Vagina (tissue), 2 donors: Measurements from ENCODE around the gene DCDC2B.

Experiments
- CTCF ChIP-seq, 3 experiments: fragments of 450-650 bp in 2 of 3; fragments of 200-600 bp in 1 of 3; sonication (generic) in 1 of 3; IDR thresholded peaks; one replicate each; pipeline ENCODE4 v1.5.1; 2017 to 2019; ENCODE audit warnings: antibody characterized with exemption in 3 of 3, mild to moderate bottlenecking in 2 of 3, moderate library complexity in 2 of 3
- POLR2A ChIP-seq, 2 donors: fragments of 450-650 bp; IDR thresholded peaks; one replicate each; pipeline ENCODE4 v1.6.1; 2017; ENCODE audit warnings: antibody characterized with exemption in 2 of 2, mild to moderate bottlenecking in 2 of 2, moderate library complexity in 2 of 2

DNA sequence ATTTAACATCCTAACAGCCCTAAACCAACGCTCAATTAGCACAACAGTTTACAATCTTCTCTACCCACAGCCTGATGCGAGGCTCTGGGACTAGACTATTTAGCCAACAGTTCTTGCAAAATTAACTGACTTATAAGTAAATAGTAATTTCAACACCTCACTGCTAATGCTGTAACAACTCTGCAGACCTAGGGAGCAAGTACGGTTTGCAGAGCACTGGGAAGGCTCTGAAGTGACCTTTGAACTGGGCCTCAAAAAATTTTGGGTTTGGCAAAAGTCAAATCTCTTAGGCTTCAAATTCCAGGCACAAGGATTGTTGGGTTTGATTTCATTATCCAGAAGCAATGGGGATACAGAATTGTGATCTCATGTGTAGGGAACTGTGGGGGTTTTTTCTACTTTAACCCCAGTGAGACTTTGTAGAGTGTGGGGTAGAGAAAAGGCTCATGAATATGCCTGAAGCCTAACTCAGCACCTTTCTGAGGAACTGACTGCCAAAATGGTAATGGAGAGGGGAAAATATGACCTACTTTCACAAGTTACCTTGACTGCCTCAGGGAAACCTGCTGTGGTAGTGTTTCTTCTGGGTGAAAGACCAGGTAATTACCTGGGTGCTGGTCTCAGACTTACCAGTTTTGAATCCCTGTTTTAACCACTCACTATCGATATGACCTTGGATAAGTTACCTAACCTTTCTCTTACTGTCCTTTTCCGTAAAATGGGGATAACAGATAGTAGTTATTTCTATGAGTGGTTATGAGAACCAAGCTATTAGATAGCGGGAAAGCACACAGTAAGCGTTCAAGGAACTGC, 30.3 kb upstream of the DCDC2B start:
- TF ChIP-seq CTCF (IDR thresholded peaks at IDR 0.05) (no peak), POLR2A (IDR thresholded peaks at IDR 0.05) (no peak)
